SK-N-DZ (cell line): ENCODE measurements around the gene SPDYE16.
A peak's percentile ranks its signal among the peaks of the same experiment; 100 is the strongest.
"Not testable (repeated sequence)": the region's sequence is repeated elsewhere in the genome, so short reads cannot be mapped to it uniquely, and the experiment has no call there.

Source experiments
- DNase-seq: peaks from one replicate; pipeline ENCODE4 v3.0.0-alpha.2; 2015; ENCODE audit warnings: low spot score

Gene SPDYE16

DNA sequence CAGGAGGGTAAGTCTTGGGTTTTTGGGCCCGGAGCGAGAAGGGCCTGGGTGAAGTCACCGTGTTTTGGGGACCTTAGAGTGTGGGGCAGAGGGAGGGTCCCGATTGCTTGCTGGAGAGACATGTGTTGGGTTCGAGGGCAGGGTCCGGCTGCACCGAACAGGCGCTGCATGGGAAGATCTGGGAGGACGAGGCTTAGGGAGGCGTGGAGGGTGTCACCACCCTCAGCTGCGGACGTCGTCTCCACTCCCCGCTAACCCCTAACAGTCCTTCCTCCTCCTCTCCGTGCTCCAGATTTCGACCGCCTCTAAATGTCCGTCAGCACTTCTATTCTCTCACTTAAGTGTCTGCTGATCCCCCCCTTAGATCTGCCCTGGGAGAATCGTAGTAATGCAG, 6.8 kb upstream of the SPDYE16 start:
- not testable (repeated sequence) for DNase-seq

DNA sequence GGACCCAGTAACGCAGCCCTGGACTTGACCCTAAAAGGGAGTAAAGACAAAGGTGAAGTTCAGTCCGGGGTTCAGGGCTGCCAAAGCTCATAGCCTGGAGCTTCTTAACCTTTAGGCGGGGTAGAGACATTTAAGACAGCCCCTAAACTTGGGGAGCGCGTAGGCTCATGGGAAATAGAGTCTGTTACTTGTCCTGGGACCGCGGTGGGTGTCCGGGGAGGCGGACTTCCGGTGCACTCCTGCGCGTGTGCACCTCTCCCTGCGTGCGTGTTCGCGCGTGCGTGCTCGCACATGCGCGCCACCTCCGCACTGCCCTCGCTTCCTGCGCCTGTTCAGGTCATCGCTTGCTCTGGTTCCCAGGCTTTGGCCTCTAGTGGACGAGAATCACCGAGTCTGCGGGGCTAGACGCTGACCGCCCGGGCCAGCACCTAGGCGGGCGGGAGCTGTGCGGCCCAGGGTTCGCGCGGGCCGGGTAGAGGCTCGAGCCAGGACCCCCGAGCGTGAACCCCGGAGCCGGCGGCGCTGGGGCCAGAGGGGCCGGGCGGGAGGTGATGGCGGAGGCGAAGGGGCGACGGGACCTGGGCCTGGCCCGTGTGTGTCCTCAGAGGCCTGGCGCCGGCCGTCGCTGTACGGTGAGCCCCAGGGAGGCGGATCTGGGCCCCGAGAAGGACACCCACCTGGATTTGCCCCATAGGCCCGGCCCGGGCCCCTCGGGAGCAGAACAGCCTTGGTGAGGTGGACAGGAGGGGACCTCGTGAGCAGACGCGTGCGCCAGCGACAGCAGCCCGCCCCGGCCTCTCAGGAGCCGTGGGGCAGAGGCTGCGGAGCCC, 6.1 kb upstream of the SPDYE16 start:
- DNase-seq = peak; percentile 96

GRCh38 chr7:76531643-76532042, 11.5 kb downstream of the SPDYE16 start:
- DNase-seq = not testable (repeated sequence)

DNA sequence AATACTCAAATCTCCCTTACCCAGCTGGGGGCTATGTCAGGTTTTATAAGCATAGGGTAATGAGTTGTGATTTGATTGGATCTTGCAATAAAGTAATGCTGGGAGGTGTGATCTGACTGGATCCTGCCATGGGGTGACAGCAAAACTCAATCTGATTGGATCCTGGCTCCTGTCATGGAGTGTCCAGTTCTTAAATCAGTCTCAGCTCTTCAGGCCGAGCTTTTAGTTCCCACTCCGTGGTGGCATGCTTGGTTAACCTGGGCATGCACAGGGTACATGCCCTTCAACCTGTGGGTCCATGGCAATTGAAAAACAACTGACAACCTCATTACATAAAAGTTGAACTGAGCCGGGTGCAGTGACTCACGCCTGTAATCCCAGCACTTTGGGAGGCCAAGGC, 16.9 kb downstream of the SPDYE16 start:
- DNase-seq = not testable (repeated sequence)

- not testable (repeated sequence) for DNase-seq
Measured at GRCh38 chr7:76516932-76517331, 26.2 kb downstream of the SPDYE16 start.

GRCh38 chr7:76515999-76516443, 27.1 kb downstream of the SPDYE16 start:
- DNase-seq = no peak

DNA sequence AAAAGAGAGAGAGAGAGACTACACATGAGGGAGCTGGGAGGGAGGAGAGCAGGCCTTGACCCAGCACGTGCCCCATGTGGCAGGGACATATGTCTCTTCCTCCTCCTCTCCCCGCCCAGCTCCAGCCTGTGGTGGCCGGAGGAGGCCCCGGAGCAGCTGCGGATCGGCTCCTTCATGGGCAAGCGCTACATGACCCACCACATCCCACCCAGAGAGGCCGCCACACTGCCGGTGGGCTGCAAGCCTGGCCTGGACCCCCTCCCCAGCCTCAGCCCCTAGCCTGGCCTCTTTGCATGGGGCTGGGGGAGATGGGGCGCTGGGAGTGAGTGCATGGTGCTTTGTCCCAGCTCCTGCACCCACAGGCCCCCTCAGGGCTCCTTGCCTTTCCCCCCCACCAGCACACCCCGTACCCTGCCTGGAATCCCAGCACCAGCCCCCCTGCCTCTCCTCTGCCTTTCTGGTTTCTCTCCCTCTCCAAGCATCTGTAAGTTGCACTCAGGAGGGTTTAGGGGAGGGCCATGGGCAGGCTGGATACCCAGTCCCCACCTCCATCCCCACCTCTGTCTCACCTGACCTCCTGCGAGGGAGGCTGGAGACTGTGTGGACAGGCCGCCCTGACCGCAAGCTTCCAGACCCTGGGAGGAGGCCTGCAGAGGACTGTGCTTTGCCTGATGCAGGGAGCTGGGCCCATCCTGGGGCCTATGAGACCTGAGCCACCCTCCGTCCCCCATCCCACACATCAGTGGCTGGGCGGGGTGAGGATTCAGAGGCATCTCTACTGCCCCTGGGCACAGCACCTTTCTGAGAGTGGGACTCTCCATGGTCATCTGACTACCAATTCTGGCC, 27.9 kb downstream of the SPDYE16 start:
- peak; percentile 40 for DNase-seq

DNA sequence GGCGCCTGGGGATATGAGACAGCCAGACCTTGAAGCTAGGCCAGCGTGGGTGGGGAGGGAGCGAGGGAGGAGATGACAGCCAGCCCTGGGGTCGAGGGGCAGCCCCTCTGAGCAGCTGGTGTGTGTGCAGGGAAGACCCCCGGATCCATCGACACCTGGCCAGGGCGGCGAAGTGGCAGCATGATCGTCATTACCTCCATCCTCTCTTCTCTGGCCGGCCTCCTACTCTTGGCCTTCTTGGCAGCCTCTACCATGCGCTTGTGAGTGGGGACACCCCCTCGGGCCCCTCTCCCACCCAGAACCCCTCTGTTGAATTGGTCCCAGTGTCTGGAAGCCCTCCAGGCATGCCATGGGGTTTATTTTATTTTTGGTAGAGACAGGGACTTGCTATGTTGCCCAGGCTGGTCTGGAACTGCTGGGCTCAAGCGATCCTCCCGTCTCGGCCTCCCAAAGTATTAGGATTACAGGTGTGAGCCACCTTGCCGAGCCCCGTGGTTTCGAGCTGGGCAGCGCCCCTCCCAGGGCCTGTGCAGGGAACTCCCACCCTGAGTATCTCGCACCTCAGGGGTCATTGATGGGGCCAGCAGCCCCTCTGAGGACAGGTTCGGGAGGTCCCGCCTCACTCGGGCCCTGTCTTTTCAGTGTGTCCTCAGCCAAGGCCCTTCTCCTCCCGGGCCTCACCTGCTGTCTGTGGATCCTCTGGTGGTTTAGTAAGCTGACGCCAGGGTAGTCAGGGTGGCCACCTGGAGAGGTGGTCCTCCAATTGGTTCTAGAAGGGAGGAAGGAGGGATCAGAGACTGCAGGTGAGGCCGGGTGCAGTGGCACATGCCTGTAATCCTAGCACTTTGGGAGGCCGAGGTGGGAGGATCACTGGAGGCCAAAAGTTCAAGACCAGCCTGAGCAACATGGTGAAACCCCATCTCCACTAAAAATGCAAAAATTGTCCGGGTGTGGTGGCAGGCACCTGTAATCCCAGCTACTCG, 29.0 kb downstream of the SPDYE16 start:
- DNase-seq = peak; percentile 11

DNA sequence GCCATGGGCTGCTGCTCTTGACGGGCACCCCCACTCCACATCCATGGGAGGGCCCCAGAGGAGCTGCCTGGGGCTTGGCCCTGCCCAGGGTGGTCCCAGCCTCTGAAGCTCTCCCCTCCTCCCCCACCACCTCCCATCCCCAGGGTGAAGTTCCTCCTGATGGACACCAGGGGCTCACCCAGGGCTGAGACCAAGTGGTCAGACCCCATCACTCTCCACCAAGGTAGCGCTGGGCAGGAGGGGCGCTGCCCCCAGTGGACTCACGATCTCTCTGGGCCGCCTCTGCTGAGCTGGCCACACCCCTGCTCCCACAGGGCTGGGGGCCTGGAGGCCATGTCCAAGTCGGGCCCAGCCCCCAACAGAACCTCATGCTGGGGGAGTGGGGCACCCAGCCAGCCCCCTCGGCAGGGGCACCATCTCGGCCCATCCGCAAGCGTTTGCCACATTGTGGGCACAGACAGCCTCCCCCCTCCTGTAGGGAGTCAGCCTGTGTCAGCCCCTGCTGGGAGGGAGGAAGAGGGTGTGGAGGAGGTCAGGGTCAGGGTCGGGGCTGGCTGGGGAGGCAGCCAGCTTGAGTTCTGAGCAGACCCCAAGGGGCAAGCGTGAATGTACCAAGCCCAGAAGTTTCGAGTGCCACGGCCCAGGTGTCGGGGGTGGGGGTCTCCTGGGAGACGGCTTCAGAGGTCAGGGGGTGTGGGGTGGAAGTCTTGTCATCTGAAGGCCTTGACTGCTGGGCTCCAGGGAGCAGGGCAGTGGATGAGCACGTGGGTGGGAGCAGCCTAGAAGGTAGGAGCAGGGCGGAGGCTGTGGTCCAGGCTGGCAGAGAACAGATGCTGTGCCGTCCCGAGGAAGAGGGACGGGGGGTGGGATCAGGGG, 29.9 kb downstream of the SPDYE16 start:
- DNase-seq = peak; percentile 75

- DNase-seq = not testable (repeated sequence)
Measured at GRCh38 chr7:76511911-76512885, 30.9 kb downstream of the SPDYE16 start.

GRCh38 chr7:76511200-76511910, 31.7 kb downstream of the SPDYE16 start:
- not testable (repeated sequence) for DNase-seq

GRCh38 chr7:76509931-76510877, 32.9 kb downstream of the SPDYE16 start, which contains the start of gene UPK3B:
Gene UPK3B (plus strand): TSS chr7:76510552. CDS start chr7:76510653, 101 bp downstream.
- DNase-seq = peak; percentile 29

DNA sequence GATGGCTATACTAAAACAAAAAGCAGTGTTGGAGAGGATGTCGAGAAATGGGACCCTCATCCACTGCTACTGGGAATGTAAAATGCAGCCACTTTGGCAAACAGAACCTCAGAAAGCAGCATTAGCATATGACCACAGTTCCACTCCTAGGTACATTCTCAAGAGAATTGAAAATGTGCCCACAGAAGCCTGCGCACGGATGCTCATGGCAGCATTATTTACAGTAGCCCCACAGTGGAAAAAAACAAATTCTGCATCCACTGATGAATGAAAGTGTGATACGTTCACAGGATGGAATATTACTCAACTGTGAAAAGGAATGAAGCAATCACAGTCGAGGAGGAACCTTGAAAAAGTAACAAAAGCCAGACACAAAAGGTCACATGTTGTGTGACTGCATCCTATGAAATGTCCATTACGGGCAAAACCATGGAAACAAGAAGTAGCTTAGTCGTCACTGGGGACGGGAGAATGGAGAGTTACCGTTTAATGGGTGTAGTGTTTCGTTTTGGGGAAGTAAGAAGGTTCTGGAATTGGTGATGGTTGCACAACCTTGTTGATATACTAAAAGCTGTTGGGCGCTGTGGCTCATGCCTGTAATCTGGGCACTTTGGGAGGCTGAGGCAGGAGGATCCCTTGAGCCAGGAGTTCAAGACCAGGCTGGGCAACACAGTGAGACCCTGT, 35.2 kb downstream of the SPDYE16 start:
- peak; percentile 0 for DNase-seq

GRCh38 chr7:76506643-76507042, 36.5 kb downstream of the SPDYE16 start:
- DNase-seq = not testable (repeated sequence)

DNA sequence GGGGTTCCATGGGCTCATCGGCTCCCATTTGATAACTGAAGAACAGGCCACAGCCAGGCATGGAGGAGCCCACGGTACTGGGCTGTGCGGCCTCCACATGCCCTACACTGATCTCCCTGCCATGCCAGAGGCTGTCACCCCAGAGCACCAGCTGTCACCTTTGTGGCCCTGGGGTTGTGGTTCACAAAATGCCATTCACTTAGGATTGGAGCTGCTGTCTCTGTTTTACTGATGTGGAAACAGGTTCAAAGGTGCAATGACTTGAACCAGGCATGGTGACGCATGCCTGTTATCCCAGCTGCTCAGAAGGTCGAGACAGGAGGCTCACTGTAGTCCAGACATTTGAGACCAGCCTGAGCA, 37.0 kb downstream of the SPDYE16 start:
- DNase-seq = no peak
